Measurements from ENCODE around the gene TIMP3.
"Not testable (repeated sequence)": the region's sequence is repeated elsewhere in the genome, so short reads cannot be mapped to it uniquely, and the experiment has no call there.

TIMP3 gene

GRCh38 chr22:32858121-32858703, 56.7 kb downstream of the TIMP3 start:
- no peak for DNase-seq

- DNase-seq, result no peak
These were observed 57.5 kb downstream of the TIMP3 start for GRCh38 chr22:32858957-32859356.

- no peak for DNase-seq
These were observed 58.2 kb downstream of the TIMP3 start for GRCh38 chr22:32859743-32860142.

- no peak for DNase-seq
These were observed 59.8 kb downstream of the TIMP3 start for GRCh38 chr22:32861330-32861729.

- DNase-seq, result no peak
These were observed 60.6 kb downstream of the TIMP3 start for GRCh38 chr22:32862083-32862482.

- DNase-seq, result no peak
These were observed 61.6 kb downstream of the TIMP3 start for GRCh38 chr22:32862936-32863661.

GRCh38 chr22:32864041-32864440, 62.5 kb downstream of the TIMP3 start:
- no peak for DNase-seq

GRCh38 chr22:32864596-32864995, 63.1 kb downstream of the TIMP3 start:
- DNase-seq, result no peak

- no peak for DNase-seq
These were observed 65.4 kb downstream of the TIMP3 start for GRCh38 chr22:32866953-32867352.

- DNase-seq, result no peak
These were observed 67.4 kb downstream of the TIMP3 start for GRCh38 chr22:32868946-32869345.

- no peak for DNase-seq
These were observed 69.0 kb downstream of the TIMP3 start for GRCh38 chr22:32870474-32870873.

GRCh38 chr22:32873604-32874003, 72.1 kb downstream of the TIMP3 start:
- DNase-seq, result not testable (repeated sequence)

GRCh38 chr22:32874385-32874784, 72.9 kb downstream of the TIMP3 start:
- DNase-seq, result no peak

- no peak for DNase-seq
These were observed 73.5 kb downstream of the TIMP3 start for GRCh38 chr22:32874976-32875375.

GRCh38 chr22:32876516-32876915, 75.0 kb downstream of the TIMP3 start:
- DNase-seq, result no peak

- DNase-seq, result no peak
These were observed 75.7 kb downstream of the TIMP3 start for GRCh38 chr22:32877196-32877595.

GRCh38 chr22:32879550-32879949, 78.0 kb downstream of the TIMP3 start:
- no peak for DNase-seq

- DNase-seq, result no peak
These were observed 78.6 kb downstream of the TIMP3 start for GRCh38 chr22:32880061-32880460.

GRCh38 chr22:32880505-32880892, 79.0 kb downstream of the TIMP3 start:
- DNase-seq, result no peak

- DNase-seq, result no peak
These were observed 79.5 kb downstream of the TIMP3 start for GRCh38 chr22:32880893-32881596.

GRCh38 chr22:32882360-32882755, 80.9 kb downstream of the TIMP3 start:
- DNase-seq, result no peak

GRCh38 chr22:32882774-32883530, 81.4 kb downstream of the TIMP3 start:
- DNase-seq, result no peak

GRCh38 chr22:32887324-32887980, 85.9 kb downstream of the TIMP3 start:
- no peak for DNase-seq

Measured in NCI-H1930 (cell line).